GM10248 (cell line): ENCODE results near the gene SIGLEC8.
A peak's percentile ranks its signal among the peaks of the same experiment; 100 is the strongest.

ENCODE experiments used
- CTCF ChIA-PET: fragments of 300-600 bp; sonication (Branson Sonifier 250); formaldehyde crosslinking; extraction: SDS; loops from one replicate; lab custom pipeline; 2021; ENCODE audit warnings: antibody characterized with exemption; lab: Yijun Ruan, JAX
- POLR2A ChIA-PET: fragments of 350-650 bp; sonication (Branson Sonifier 250); formaldehyde crosslinking; extraction: SDS; loops from one replicate; lab custom pipeline; 2020; ENCODE audit warnings: antibody characterized with exemption; lab: Yijun Ruan, JAX
- DNase-seq: peaks from one replicate; pipeline ENCODE4 v3.0.0; 2012; ENCODE audit errors: extremely low spot score
- TF ChIP-seq, protein P1 (sequence below): IDR thresholded peaks from 2 replicates; pipeline ENCODE4 v1.5.1; 2012; ENCODE audit warnings: mild to moderate bottlenecking, low read depth; ENCODE audit errors: extremely low read depth, missing control alignments, control extremely low read depth

Gene SIGLEC8

DNA sequence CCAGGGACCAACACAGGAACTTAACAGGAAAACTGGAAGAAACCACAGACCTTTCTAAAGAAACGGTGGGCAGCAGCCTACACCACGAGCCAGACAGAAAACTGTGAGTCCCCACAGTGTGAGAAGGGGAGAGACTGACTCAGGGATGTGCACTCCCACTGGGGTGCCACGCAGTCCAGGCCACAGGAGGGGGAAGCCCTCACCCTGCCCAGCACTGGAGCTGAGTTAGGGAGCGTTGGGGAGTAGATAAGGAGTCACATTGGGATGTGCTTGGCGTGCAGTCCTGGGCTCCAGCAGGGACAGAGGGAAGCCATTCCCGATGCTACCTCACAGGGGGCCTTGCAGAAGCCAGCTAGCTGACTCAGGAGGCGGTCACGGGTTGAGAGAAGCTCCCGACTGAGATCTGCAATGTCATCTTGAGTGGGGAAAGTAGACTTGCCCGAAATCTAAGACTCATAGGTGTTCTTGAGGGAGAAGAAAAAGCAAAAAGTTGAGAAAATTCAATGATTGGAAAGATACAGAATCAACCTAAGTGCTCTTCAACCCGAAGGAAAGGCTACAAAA is 17.3 kb downstream of the SIGLEC8 start:
- CTCF ChIA-PET = interaction anchor here (0.6 to 7.0 kb wide), 13 partner anchors 12 to 221 kb away, joined by 3 to 109 read pairs (median 3); partner anchors contain the start of gene SIGLEC10
- TF ChIP-seq, protein P1, sequence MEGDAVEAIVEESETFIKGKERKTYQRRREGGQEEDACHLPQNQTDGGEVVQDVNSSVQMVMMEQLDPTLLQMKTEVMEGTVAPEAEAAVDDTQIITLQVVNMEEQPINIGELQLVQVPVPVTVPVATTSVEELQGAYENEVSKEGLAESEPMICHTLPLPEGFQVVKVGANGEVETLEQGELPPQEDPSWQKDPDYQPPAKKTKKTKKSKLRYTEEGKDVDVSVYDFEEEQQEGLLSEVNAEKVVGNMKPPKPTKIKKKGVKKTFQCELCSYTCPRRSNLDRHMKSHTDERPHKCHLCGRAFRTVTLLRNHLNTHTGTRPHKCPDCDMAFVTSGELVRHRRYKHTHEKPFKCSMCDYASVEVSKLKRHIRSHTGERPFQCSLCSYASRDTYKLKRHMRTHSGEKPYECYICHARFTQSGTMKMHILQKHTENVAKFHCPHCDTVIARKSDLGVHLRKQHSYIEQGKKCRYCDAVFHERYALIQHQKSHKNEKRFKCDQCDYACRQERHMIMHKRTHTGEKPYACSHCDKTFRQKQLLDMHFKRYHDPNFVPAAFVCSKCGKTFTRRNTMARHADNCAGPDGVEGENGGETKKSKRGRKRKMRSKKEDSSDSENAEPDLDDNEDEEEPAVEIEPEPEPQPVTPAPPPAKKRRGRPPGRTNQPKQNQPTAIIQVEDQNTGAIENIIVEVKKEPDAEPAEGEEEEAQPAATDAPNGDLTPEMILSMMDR = no peak
- POLR2A ChIA-PET = no interaction called here
- DNase-seq = no peak

DNA sequence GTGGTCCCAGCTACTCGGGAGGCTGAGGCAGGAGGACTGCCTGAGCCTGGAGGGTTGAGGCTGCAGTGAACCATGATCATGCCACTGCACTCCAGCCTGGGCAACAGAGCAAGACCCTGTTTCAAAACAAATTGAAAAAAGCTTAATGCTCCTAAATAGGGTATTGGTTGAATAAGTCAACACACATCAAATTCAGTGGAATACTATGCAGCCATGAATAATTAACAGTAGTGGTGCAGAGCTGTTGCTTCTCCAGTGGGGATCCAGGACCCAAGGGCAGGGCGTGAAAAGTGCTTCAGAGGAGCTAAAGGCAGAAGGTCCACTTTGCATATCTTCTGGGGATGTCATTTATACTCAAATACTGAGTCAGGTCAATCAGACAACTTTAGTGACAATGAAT is 18.2 kb downstream of the SIGLEC8 start:
- DNase-seq = no peak
- CTCF ChIA-PET = interaction anchor here (1.2 to 7.0 kb wide), 9 partner anchors 13 to 221 kb away, joined by 3 to 109 read pairs (median 7); partner anchors contain the start of genes NKG7 and SIGLEC10
- POLR2A ChIA-PET = no interaction called here
- TF ChIP-seq, protein P1 = no peak

DNA sequence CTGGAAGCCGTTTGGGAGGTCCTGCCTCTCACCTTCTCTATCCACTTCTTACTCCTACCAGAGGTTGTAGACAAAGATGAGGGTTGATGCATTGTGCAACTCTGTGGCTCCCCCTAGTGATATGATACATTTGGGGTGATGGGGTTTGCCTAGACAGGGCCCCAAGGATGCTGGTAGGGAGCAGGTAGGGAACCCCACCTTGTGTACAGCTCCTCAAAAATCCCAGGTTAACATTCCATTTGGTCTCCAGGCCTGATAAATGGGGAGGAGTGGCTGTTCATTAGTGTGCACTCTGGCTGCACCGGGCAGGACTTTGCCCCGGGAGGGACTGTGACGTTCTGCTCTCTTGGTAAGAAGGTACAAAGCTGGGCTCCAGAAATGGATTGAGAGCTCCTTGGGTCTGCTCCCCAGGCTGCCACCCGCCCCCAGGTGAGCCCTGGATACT is 19.2 kb downstream of the SIGLEC8 start:
- TF ChIP-seq, protein P1 = peak; percentile 80
- CTCF ChIA-PET = interaction anchor here (0.6 to 7.0 kb wide), 14 partner anchors 12 to 101 kb away, joined by 3 to 109 read pairs (median 6); partner anchors contain the start of genes NKG7 and SIGLEC10
- DNase-seq = no peak
- POLR2A ChIA-PET = no interaction called here

- POLR2A ChIA-PET = no interaction called here
- TF ChIP-seq, protein P1 = no peak
- CTCF ChIA-PET = interaction anchor here (1.1 to 1.6 kb wide), 4 partner anchors 13 to 154 kb away, joined by 3 to 9 read pairs (median 3); partner anchors contain the start of gene SIGLEC10
- no peak for DNase-seq
Measured at GRCh38 chr19:51434456-51434855, 23.8 kb downstream of the SIGLEC8 start.

- TF ChIP-seq, protein P1 = no peak
- POLR2A ChIA-PET = no interaction called here
- DNase-seq = no peak
- CTCF ChIA-PET = interaction anchor here (0.8 to 1.7 kb wide), 2 partner anchors 10 to 11 kb away, joined by 4 to 5 read pairs; no protein-coding TSS in a partner anchor
Measured at GRCh38 chr19:51433043-51433442, 25.2 kb downstream of the SIGLEC8 start.

DNA sequence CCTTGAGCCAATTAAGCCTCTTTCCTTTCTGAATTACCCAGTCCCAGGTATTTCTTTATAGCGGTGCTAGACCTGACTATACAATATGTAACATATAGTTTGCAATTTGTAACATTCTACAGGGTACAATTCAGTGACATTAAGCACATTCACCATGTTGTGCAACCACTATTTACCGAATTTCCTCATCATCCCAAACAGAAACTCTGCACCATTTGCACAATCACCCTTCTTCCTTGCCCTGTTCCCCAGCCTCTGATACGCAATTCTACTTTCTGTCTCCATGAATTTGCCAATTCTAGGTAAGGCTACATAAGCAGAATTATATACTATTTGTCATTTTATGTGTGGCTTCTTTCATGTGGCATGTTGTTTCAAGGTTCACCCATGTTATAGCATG is 27.1 kb downstream of the SIGLEC8 start:
- DNase-seq = no peak
- ChIA-PET POLR2A (no interaction called here), CTCF (no interaction called here)
- TF ChIP-seq, protein P1 = no peak
